ENCODE measurements around the gene RHOB.
"Not testable (repeated sequence)": the region's sequence is repeated elsewhere in the genome, so short reads cannot be mapped to it uniquely, and the experiment has no call there.

Gene RHOB

DNA sequence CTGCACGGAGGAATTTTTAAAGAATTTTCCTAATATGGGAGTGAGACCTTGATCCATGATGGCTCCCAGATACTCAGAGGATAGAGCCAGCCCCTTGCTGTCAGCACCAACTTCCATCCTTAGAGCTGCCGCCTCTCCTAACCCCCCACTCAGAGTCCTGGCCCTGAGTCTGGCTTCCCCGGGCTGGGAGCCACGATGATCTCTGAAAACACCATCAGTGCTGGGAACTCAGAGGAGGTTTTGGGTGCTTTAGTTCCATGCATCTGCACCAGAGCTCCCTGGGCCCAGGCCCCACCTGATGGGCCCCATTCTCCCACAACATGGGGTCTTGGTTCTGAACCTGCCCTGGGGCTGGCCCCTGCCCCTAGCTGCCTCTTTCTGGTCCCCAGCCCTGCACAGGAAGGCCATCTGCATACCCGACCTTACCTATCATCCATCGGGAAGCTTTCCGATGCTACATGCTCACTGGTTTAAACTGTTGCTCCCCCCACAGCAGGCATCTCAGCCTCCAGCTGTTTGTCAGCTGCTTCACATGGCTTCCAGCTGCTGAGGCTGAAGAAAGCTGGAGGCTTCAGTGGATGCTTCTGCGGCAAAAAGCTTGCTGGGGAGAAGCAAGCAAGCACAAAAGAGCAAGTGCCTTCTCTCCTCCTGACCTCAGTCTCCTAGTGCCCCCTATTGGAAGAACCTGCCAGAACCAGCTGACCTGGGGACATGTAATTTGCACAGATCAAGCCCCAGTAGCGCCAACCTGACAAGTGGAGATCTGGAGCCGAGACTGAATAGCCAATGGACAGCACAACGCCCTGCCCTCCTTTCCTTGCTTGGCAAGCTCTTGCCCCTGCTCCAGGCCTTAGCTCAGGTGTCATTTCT is 24.2 kb upstream of the RHOB start:
- DNase-seq (ENCODE audit: low spot score) = no peak

GRCh38 chr2:20423359-20423758 is 23.5 kb upstream of the RHOB start:
- no peak for DNase-seq (ENCODE audit: low spot score)

- no peak for DNase-seq (ENCODE audit: low spot score)
Measured at GRCh38 chr2:20423847-20424246, 23.0 kb upstream of the RHOB start.

- DNase-seq (ENCODE audit: low spot score) = no peak
Measured at GRCh38 chr2:20424300-20425290, 22.3 kb upstream of the RHOB start.

DNA sequence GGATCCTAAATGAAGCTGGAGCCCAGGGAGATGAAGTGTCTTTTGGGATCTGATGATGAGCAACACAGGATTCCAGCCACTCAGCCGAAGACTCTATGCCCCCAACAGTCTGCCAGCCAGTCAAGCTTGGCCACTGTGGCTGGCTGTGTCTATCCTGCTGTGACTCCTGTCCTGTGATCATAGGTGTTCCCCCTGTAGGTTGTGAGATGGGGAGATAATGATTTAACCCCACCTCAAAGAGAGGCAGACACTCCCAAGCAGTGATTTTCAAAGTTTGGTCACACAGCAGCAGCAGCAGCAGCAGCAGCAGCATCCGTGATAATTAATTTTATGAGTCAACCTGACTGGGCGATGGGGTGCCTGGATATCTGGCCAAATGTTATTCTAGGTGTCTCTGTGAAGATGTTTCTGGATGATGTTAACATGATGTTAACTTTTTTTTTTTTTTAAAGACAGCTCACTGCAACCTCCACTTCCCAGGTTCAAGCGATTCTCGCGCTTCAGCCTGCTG is 21.4 kb upstream of the RHOB start:
- DNase-seq (ENCODE audit: low spot score) = no peak

DNA sequence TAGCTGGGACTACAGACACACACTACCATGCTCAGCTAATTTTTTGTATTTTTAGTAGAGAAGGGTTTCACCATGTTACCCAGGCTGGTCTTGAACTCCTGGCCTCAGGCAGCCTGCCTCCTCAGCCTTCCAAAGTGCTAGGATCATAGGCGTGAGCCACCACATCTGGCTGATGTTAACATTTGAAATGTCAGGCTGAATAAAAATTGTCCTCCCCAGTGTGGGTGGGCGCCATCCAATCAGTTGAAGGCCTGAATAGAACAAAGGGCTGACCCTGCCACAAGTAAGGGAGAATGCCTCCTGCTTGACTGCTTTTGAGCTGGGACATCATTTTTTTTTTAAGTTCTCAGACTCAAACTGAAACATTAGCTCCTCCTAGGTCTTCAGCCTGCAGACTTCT is 21.0 kb upstream of the RHOB start:
- no peak for DNase-seq (ENCODE audit: low spot score)

DNA sequence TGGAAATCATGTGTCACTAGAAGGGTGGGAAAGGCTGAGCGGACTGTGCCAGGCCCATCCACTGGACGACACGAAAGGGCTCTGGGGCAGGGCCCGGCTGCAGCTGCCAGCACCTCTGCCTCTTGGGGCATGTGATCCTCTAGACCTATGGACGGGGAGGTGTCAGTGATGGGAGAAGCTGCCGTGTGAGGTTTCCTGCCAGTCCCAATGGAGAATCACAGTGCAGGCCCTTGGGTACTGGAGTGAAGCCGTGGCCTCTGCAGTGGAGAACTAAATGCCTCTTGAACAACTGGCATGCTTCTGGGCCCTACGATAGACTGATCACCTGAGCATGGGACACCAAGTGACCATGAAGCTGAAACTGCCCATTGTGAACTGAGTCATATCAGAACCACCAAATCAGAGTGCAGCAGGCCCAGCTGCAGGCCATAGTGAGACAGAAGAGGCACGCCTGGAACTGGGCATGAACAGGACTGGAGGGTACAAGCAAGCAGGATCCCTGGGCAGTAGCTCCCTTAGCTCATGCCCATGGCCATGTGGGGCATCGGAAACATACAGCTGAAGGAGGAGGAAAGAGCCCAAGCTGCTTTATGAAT is 18.8 kb upstream of the RHOB start:
- no peak for DNase-seq (ENCODE audit: low spot score)

DNA sequence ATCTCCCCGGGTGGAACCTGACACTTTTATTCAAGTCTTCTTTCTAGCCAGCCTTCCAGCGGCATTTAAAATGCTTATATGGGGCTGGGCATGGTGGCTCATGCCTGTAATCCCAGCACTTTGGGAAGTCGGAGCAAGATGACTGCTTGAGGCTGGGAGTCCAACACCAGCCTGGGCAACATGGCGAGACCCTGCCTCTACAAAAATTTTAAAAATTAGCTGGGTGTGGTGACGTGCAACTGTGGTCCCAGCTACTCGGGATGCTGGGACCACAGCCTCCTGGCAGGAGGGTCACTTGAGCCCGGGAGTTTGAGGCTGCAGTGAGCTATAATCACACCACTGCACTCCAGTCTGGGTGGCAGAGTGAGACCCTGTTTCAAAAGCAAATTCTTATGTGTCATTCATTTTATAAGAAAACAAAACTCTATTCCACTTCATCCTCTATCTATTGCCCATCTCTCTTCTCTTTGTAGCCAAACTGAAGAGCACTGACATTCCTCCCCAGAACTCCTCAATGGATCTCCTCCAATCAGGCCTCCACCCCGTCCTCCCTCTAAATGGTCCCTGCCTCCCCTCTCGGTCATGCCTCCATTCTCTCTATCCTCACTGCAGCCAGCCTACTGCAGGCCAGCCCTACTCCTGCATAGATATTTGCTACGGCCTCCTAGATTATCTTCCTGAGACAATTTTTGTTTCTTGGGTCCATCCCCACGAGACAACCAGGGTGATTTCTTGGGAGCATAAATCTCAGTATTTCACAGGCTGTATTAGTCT is 18.0 kb upstream of the RHOB start:
- no peak for DNase-seq (ENCODE audit: low spot score)

DNA sequence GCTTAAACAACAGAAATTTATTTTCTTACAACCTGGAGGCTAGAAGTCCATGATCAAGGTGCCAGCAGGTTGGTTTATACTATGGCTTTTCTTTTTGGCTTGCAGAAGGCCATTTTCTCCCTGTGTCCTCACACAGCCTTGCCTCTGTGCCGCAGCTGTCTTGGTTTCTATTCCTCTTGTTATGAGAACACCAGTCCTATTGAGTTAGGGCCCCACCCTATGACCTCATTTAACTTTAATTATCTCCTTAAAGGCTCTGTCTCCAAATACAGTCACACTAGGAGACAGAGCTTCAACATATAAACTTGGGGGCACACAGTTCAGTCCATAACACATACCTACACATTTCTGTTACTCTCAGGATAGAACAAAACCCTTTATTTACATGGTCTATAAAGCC is 17.3 kb upstream of the RHOB start:
- DNase-seq (ENCODE audit: low spot score) = no peak

GRCh38 chr2:20430035-20430434 is 16.8 kb upstream of the RHOB start:
- no peak for DNase-seq (ENCODE audit: low spot score)

- no peak for DNase-seq (ENCODE audit: low spot score)
Measured at GRCh38 chr2:20430461-20431300, 16.2 kb upstream of the RHOB start.

DNA sequence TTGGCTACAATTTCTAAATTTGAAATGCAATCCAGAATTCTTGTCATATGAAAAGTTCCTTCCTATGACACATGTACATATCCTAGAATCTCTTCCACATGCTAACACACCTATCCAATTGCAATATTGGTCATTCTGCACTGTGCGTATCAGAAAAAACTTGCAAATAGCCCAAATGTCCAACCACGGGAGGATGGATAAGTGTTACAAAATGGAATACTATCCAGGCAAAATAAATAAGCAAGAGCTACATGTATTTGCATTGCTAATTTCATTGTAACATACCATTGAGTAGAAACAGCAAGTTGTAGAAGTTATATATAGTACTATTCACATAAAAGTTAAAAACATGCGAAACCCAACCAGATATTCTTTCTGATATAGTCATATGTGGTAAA is 15.6 kb upstream of the RHOB start:
- no peak for DNase-seq (ENCODE audit: low spot score)

DNA sequence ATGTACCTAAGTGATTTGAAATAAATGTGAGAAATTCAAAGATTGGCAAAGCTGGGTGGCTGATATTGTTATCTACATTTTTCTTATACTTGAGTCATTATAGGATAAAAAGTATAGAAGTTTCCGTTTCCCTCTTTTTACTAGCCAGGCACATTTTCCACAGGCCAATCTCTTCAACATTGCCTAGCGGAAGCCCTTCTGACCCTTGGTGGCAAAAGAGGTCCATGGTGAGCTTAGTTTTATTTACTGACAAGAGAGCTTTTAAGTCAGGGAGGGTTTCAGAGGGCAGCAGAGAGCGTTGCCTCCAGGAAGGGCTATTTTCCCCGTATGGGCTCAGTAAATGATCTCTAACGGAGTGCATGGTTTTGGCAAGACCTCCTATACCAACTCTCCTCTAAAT is 15.1 kb upstream of the RHOB start:
- DNase-seq (ENCODE audit: low spot score) = no peak

GRCh38 chr2:20432714-20433113 is 14.2 kb upstream of the RHOB start:
- DNase-seq (ENCODE audit: low spot score) = no peak

GRCh38 chr2:20433249-20433648 is 13.6 kb upstream of the RHOB start:
- no peak for DNase-seq (ENCODE audit: low spot score)

GRCh38 chr2:20433946-20434553 is 12.8 kb upstream of the RHOB start:
- no peak for DNase-seq (ENCODE audit: low spot score)

DNA sequence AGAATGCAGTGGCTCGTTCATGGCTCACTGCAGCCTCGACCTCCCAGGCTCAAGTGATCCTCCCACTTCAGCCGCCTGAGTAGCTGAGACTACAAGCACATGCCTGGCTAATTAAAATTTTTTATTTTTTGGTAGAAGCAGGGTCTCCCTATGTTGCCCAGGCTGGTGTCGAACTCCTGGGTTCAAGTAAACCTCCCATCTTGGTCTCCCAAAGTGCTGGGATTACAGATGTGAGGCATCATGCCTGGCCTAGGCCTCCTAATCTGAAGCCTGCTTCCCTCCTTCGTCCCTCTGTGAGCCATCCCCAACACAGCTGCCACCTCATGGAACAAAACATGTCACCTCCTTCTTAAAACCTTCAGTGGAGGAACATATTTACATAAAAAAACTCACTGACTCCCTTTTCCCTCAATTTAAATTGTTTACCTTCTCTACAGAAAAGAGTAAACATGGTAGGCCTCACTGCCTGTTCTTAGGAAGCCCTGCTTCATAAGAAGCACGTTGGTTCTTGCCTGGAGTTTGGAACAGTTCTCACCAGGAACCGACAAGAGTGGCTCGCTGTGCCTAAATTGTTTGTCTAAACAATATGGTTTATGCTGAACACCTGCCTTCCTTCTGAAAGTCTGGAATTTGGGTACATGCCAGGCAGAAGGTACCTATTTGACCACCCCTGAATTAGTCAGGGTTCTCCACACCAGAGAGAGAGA is 12.1 kb upstream of the RHOB start:
- DNase-seq (ENCODE audit: low spot score) = no peak

GRCh38 chr2:20435456-20435855 is 11.4 kb upstream of the RHOB start:
- DNase-seq (ENCODE audit: low spot score) = not testable (repeated sequence)

GRCh38 chr2:20436716-20437470 is 10.0 kb upstream of the RHOB start:
- DNase-seq (ENCODE audit: low spot score) = no peak

Measured in CD4-positive, alpha-beta T cell treated with Interleukin-15 for 4 hours (primary cell).